ENCODE results near the gene CACNG3. TPM values are rescaled to one million over a fixed set of nuclear protein-coding genes. Genes with fewer than 3 reads are reported as not detected.

The CACNG3 gene
- total and polyA plus RNA-seq, 2 donors (not counting 3 experiments of a cell fraction or from before 2014, with no cell fraction given): not detected

GRCh38 chr16:24328835-24329452 lies 72.8 kb downstream of the CACNG3 start:
- Histone ChIP-seq H3K4me1 (ENCODE audit: control insufficient read depth, extremely low read depth, insufficient read depth, low read length) (no peaks in the 10 kb centered on the region), H3K79me2 (ENCODE audit: control insufficient read depth, insufficient read depth, low read length) (no peaks in the 10 kb centered on the region), H3K27me3 (ENCODE audit: control insufficient read depth in 2 of 2, insufficient read depth in 2 of 2, low read length in 2 of 2) (no peaks in the 10 kb centered on the region), H3K27ac (ENCODE audit: insufficient read depth, low read depth, low read length) (no peak overlapping the region), H3K4me2 (ENCODE audit: insufficient read depth, low read length) (no peak overlapping the region), H3K4me3 (replicated peaks in 1 of 3; ENCODE audit: insufficient read depth in 1 of 3, low read depth in 1 of 3, low read length in 3 of 3) (no peak overlapping the region), H3K9me1 (replicated peaks; ENCODE audit: control insufficient read depth, extremely low read depth, insufficient read depth, low read length) (no peaks in the 10 kb centered on the region), H3K9ac (replicated peaks; ENCODE audit: extremely low read depth, insufficient read depth, low read length) (no peak overlapping the region), H2AFZ (ENCODE audit: low read depth, low read length) (no peak overlapping the region), H3K36me3 (ENCODE audit: control insufficient read depth in 2 of 2, extremely low read depth in 1 of 2, insufficient read depth in 2 of 2, low read length in 2 of 2) (no peaks in the 10 kb centered on the region), H3K9me3 (replicated peaks; ENCODE audit: control insufficient read depth, insufficient read depth, low read length) (no peaks in the 10 kb centered on the region), H4K20me1 (replicated peaks; ENCODE audit: control insufficient read depth, extremely low read depth, insufficient read depth, low read length) (no peaks in the 10 kb centered on the region)
- ChIA-PET CTCF (no interaction called here), POLR2A (no interaction called here)
- FAIRE-seq (no peak), DNase-seq (ENCODE audit: low read depth, low spot score) (no peak)
- intact Hi-C loops (cut with micrococcal nuclease) (no loop called here), dilution Hi-C loops (cut with MboI; ENCODE audit: extremely low pct_ligation_motif_present, low sequenced_read_pairs) (no loop called here)
- no TSS peak for BruUV-seq (replicated peaks)
- TF ChIP-seq POLR2AphosphoS5 (IDR thresholded peaks at IDR 0.05; ENCODE audit: insufficient read depth, low read depth, low read length) (no peak), MYC (IDR thresholded peaks at IDR 0.05; ENCODE audit: low read depth, low read length) (no peak), JUN (IDR thresholded peaks at IDR 0.05; ENCODE audit: borderline replicate concordance, insufficient read depth, insufficient read length, low read depth) (no peak), GATA2 (IDR thresholded peaks at IDR 0.05; ENCODE audit: insufficient read depth, insufficient read length, low read depth, low read length) (no peak), EZH2 (IDR thresholded peaks at IDR 0.05; ENCODE audit: borderline replicate concordance, low read depth, low read length, severe bottlenecking) (no peak)
- TF ChIP-seq, protein P1, sequence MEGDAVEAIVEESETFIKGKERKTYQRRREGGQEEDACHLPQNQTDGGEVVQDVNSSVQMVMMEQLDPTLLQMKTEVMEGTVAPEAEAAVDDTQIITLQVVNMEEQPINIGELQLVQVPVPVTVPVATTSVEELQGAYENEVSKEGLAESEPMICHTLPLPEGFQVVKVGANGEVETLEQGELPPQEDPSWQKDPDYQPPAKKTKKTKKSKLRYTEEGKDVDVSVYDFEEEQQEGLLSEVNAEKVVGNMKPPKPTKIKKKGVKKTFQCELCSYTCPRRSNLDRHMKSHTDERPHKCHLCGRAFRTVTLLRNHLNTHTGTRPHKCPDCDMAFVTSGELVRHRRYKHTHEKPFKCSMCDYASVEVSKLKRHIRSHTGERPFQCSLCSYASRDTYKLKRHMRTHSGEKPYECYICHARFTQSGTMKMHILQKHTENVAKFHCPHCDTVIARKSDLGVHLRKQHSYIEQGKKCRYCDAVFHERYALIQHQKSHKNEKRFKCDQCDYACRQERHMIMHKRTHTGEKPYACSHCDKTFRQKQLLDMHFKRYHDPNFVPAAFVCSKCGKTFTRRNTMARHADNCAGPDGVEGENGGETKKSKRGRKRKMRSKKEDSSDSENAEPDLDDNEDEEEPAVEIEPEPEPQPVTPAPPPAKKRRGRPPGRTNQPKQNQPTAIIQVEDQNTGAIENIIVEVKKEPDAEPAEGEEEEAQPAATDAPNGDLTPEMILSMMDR (IDR thresholded peaks at IDR 0.05; ENCODE audit: extremely low read depth in 1 of 2, insufficient read depth in 1 of 2, low read depth in 1 of 2, low read length in 2 of 2): no peak
- TF ChIP-seq, protein P2, sequence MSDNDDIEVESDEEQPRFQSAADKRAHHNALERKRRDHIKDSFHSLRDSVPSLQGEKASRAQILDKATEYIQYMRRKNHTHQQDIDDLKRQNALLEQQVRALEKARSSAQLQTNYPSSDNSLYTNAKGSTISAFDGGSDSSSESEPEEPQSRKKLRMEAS (IDR thresholded peaks at IDR 0.05; ENCODE audit: insufficient read depth, insufficient read length): no peak
